ENCODE measurements around the gene CLTRN. TPM values are rescaled to one million over a fixed set of nuclear protein-coding genes. Genes with fewer than 3 reads are reported as not detected.

CLTRN gene
- total and polyA plus RNA-seq, 2 of the 13 experiments (the other 11 are each of a cell fraction or from before 2014, with no cell fraction given), result 0.37 to 0.53 TPM

DNA sequence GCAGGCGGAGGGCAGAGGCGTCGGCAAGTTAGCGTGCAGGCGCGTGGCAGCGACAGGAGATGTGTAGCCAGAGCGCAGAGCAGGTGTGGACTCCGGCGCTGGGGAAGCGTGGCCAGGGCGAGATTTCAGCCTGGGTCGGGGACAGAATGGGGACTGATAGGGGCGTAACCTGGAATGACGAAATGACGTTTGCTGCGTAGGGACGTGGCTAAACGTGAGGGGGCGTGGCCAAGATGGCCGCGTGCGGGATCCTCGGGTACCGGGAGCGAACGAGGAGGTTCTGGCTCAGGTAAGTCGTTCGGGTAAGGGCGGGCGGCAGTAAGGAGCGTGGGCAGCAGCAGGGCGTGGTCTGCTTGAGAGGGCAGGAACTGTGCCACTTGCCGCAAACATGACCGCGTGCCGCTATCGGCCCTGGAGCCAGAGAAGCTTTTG, 10.9 kb upstream of the CLTRN start (continued):
- TF ChIP-seq ZBTB44 (CRISPR knock-in tag; IDR thresholded peaks at IDR 0.05) (no peak), KMT2A (CRISPR knock-in tag; IDR thresholded peaks at IDR 0.05) (no peak), RAD51 (IDR thresholded peaks at IDR 0.05; ENCODE audit: borderline replicate concordance) (no peak), ZNF574 (CRISPR knock-in tag; IDR thresholded peaks at IDR 0.05) (peak; percentile 3), GMEB2 (CRISPR knock-in tag; IDR thresholded peaks at IDR 0.05; ENCODE audit: low read depth) (peak; percentile 90), RBFOX2 (IDR thresholded peaks at IDR 0.05; ENCODE audit: low read depth, low read length) (peak; percentile 68), KAT7 (CRISPR knock-in tag; IDR thresholded peaks at IDR 0.05; ENCODE audit: borderline replicate concordance) (peak; percentile 51; the same call in 1 of the 2 replicates), XBP1 (CRISPR knock-in tag; IDR thresholded peaks at IDR 0.05) (no peak), ZBTB8A (CRISPR knock-in tag; IDR thresholded peaks at IDR 0.05; ENCODE audit: borderline replicate concordance, low read depth) (no peak), HNRNPH1 (optimal IDR thresholded peaks at IDR 0.05; ENCODE audit: low read depth, low read length) (no peak), ZNF350 (CRISPR knock-in tag; IDR thresholded peaks at IDR 0.05; ENCODE audit: borderline replicate concordance, low read depth) (no peak), ZNF674 (CRISPR knock-in tag; IDR thresholded peaks at IDR 0.05; ENCODE audit: low read depth) (no peak), TARDBP (CRISPR knock-in tag; IDR thresholded peaks at IDR 0.05) (no peak), ZNF629 (CRISPR knock-in tag; conservative IDR thresholded peaks at IDR 0.05) (no peak), PITX1 (CRISPR knock-in tag; IDR thresholded peaks at IDR 0.05) (no peak), E2F5 (CRISPR knock-in tag; conservative IDR thresholded peaks at IDR 0.05) (no peak), ZNF563 (CRISPR knock-in tag; IDR thresholded peaks at IDR 0.05) (no peak; the same call in 1 of the 2 replicates), ZNF607 (CRISPR knock-in tag; IDR thresholded peaks at IDR 0.05; ENCODE audit: borderline replicate concordance) (no peak), PHF20 (CRISPR knock-in tag; IDR thresholded peaks at IDR 0.05) (no peak), SRY (CRISPR knock-in tag; IDR thresholded peaks at IDR 0.05) (no peak)
- TF ChIP-seq, protein P1, sequence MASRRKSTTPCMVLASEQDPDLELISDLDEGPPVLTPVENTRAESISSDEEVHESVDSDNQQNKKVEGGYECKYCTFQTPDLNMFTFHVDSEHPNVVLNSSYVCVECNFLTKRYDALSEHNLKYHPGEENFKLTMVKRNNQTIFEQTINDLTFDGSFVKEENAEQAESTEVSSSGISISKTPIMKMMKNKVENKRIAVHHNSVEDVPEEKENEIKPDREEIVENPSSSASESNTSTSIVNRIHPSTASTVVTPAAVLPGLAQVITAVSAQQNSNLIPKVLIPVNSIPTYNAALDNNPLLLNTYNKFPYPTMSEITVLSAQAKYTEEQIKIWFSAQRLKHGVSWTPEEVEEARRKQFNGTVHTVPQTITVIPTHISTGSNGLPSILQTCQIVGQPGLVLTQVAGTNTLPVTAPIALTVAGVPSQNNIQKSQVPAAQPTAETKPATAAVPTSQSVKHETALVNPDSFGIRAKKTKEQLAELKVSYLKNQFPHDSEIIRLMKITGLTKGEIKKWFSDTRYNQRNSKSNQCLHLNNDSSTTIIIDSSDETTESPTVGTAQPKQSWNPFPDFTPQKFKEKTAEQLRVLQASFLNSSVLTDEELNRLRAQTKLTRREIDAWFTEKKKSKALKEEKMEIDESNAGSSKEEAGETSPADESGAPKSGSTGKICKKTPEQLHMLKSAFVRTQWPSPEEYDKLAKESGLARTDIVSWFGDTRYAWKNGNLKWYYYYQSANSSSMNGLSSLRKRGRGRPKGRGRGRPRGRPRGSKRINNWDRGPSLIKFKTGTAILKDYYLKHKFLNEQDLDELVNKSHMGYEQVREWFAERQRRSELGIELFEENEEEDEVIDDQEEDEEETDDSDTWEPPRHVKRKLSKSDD (CRISPR knock-in tag; IDR thresholded peaks at IDR 0.05; ENCODE audit: low read depth), result peak; percentile 92

Data from HepG2 (cell line).